GM18861 (cell line): ENCODE results near the gene THSD7A.
"Not testable (repeated sequence)": the region's sequence is repeated elsewhere in the genome, so short reads cannot be mapped to it uniquely, and the experiment has no call there.

Experiments
- ATAC-seq: cut with Tn5 transposase; IDR thresholded peaks from one replicate; pipeline ENCODE4 v1.9.1; 2021; ENCODE audit not compliant: unreplicated experiment

THSD7A gene

DNA sequence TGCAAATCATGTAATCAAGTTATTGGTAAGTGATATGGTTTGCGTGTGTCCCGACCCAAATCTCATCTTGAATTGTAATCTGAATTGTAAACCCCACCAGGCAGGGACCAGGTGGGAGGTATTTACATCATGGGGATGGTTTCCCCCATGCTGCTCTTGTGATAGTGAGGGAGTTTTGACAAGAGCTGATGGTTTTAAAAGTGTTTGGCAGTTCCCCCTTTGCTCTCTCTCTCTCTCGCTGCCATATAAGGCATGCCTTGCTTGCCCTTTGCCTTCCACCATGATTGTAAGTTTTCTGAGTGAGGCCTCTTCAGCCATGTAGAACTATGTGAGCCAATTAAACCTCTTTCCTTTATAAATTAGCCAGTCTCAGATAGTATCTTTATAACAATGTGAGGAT lies 302.6 kb downstream of the THSD7A start:
- no peak for ATAC-seq

DNA sequence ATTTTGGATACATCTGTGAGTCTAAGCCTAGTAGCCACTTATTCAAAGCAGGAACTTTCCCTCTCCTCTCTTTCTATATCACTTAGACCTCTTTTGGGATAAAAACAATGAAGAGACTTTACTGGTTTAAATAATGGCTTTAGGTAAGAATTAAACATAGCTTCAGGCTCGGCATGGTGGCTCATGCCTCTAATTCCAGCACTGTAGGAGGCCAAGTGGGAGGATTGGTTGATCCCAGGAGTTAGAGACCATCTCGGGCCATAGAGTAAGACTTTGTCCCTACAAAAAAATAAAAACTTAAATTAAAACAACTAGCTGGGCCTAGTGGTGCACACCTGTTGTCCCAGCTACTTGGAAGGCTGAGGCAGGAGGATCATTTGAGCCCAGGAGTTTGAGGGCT lies 304.3 kb downstream of the THSD7A start:
- ATAC-seq, result no peak

DNA sequence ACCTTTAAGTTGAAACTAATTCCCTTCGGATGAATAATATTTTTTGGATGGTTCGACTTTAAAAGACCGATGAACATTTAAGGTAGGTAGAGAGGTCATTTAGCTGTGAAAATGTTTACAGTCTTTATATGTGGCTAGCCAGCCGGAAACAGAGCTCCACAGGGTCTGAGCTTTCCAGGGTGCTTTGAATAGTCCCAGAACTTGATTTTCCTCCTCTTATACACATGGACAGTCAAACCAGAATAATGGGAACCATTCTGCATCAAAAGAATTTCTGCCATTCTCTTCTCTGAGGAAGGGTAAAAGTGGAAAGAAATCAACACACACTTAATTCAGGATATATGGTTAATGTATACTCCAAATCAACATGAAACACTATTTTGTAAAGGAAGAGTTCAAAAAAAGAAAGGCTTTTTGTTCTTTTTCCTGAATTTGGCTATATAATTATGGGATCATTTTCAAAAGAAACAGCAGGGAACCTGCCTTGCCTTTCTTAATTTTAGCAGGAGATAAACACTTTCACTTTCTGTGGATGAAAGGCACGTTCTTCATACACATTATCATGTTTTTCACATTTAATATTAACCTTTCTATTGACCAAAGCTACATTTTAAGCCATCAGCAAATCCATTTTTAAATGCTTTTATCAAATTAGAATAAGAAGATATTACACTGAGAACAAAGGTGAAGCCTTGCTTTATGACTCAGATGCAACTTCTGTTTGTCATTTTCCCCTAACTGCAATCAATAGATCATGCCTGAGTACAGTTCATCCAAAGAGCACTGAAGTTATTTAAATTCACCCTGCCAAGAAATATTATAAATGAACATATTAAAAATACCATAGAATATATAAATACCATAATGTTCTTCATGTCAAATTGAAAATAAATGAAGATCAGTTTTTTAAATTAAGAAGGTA lies 307.3 kb downstream of the THSD7A start:
- no peak for ATAC-seq

DNA sequence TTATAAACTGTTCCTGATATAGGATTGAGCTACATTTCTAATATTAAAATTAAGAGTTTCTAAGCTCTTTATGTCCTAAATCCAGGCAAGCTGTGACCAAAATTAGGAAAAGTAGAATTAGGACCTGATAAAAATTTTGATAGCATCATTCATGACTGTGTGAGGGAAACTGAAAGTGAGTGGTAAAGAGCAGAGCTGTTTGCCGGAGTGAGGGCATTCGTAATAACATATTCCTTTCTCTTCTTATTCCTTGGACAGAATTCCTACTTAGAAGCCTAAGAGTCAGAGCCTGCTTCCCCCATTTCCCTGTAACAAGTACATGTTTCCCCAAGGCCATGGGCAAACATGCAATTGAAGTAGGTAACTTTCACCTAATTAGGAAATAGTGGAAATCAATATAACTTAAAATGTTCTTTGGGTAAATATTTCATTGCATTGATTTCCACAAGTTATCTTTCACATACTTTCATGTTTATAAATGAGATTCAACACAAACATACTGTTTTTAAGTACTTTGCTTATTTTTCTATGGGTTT lies 310.0 kb downstream of the THSD7A start:
- not testable (repeated sequence) for ATAC-seq

DNA sequence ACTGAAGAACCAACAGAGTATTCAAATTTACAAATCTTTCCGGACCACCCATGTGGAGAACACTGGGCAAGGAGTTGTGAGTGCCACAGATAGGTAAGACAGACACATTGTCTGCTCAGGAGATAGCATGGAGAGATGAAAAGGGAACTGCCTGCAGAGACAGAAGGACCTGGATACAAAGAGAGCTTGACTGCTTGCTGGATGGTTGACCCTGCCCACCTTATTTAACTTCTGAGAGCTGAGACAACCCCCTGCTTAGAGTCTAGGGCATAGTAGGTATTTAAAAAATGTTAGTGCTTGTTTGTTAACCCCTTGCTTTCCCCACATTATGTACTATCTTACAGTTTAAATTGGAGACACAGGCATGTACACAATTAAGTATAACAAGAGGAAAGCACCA lies 314.1 kb downstream of the THSD7A start:
- no peak for ATAC-seq

DNA sequence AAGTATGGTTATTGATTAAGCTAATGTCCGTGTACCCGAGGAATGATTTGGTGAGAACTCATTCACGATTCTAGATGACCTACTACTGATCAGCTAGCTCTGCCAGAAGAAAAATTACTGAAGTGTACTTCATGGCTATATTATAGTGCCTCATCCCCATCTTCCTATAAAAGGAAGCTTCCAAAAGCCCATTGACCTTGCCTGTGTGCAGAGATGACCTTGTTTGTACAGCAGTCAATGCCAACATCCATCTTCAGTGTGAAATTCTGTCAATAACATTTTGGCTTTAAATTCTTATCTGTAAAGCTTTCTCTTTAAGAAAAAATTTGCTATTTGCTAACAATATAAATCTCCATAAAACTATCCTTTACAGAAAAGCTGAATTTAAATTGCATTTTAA lies 315.7 kb downstream of the THSD7A start:
- no peak for ATAC-seq

DNA sequence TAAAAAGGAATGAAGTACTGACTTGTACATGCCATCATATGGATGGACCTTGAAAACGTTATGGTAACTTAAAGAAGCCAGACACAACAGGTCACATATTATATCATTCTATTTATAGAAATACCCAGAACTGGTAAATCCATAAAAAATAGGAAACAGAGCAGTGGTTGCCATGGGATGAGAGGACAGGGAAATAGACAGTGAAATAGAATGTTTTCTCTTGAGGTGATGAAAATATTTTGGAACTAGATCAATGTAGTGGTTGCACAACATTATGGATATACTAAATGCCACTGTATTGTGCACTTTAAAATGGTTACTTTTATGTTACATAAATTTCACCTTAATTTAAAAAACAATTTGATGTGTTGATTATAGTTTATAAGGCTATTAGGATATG lies 318.5 kb downstream of the THSD7A start:
- no peak for ATAC-seq

DNA sequence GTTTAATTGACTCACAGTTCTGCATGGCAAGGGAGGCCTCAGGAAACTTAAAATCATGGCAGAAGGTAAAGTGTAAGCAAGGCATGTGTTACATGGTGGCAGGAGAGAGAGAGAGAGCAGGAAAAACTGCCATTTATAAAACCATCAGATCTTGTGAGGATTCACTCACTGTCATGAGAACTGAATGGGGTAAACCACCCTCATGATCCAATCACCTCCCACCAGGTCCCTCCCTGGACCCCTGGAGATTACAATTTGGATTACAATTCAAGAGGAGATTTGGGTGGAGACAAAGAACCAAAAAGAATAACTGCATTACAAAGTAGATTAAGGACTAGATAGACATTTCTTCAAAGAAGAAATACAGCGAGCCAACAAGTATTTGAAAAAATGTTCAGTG lies 324.1 kb downstream of the THSD7A start:
- ATAC-seq, result no peak

DNA sequence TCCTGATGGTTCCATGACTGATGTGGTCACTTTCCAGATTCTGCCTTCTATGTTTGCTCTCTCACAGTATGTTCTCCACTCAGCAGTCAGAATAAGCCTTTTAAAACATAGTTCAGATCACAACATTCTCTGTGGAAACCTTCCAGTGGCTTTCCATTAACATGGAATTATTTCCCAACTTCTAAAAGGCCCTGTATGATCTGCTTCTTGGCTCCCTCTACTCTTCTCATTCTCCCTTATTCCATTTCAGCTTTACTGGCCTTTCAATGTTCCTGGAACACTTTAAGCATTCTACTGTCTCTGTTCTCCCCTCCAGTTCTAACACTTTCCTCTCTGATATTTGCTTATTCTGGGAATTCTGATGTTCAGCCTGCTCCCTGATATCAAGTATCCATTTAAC lies 325.6 kb downstream of the THSD7A start:
- ATAC-seq, result no peak

DNA sequence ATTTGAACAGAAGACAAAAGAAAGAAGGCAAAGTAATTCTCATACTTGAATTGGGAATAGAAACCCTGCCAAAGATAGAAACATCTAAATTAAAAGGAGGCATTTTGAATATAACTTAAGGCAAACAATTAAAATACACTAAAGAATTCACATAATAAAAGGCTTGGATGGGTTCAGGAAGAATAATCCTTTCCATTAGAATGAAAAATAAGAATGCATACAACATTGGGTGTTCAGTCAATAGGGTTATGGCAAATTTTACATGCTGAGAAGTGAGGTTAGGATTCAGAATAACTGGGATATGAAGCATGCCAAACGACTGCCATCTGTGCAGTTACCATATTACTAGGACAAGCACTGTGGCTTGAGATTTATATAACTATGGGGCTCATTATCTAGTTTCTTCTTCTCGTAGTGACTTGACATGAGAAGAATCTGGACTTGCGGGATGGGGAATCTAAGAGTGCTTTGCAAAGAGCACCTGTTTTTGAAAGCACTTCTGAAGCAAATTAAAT lies 326.5 kb downstream of the THSD7A start:
- no peak for ATAC-seq

DNA sequence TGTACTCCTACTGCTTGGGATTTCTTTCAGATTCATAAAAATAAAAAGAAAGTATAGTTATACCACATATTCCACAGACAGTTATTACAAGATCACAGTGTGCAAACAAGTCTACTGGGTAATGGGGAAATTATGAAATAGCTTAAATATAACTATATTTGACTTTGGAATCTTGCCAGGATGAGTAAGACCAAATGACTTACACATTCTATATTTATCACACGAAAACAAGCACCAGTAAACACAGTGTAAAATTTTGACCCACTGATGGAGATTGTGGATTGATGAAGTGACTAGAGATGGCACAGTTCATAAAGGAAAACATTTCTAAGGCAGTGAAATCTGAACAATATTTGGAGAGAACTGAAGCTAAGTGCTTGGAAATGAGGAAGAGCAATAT lies 339.7 kb downstream of the THSD7A start:
- ATAC-seq, result no peak

DNA sequence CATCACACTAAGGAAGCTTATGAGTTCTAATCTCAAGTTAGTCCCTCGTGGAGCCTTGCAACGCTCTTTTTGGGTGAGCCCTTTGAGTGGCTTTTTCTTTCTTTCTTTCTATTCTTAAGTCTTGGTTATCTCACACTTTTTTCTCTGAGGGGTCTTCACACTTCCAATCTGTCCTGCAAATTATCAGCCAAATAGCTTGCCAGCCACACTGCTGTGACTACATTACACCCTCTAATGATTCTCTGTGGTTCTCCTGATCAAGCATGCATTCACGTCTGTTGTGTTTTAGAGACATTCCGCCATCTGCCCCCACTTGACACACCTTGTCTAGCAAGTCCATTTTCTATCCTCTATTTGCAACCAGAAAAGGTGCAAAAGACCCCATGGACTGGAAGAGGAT lies 340.2 kb downstream of the THSD7A start:
- ATAC-seq, result no peak

DNA sequence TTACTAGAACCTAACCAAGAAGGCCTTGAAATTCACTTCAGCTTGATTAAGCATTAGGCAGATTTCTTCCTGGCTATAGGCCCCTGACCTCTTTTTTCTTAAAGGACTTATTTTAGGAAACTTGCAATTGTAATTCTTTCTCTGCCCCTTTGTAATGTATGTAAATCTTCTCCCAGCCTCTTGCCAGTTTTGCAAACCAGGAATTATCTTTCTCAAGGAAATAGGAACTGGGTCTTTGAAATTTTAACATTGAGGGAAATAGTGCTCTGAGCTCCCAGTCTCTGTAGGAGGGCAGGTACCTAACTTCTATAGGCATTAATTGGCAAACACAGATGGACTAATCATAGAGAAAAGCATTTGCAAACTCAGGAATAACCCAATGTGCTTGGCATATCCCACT lies 342.7 kb downstream of the THSD7A start:
- no peak for ATAC-seq

DNA sequence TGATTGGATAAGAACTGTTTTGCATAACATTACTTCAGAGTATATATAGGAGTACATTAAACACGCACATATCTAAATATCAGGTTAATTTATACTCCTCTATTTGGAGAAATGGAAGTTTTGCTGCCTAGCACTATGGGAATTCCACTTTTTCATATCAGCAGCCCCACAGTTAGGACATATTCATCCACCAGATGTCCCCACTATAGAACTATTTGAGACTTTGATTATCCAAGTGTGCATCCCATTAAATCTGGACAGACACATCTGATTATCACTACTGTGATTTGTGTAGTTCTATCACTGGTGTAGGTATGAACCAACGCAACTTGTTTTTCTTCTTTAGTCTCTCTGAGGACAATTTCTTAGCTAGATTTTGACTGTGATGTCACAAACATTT lies 345.7 kb downstream of the THSD7A start:
- ATAC-seq, result no peak

DNA sequence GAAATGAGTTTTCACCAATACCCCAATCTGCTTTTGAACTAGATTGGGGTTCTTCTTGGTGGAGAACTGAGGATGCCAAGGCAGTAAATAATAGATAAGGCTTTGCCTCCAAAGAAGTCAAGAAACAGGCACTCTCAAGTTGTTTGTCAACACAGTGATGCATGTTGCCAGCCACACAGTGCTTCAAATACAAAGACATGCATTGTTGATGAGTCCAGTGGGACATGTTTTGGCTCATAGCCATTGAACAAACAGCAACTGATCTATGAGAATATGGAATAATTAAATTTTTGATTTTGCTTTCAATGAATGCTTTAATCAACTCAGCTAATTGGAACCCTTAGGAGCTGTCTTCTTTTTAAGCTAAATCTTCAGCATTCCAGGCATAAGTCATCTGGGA lies 346.4 kb downstream of the THSD7A start:
- no peak for ATAC-seq

DNA sequence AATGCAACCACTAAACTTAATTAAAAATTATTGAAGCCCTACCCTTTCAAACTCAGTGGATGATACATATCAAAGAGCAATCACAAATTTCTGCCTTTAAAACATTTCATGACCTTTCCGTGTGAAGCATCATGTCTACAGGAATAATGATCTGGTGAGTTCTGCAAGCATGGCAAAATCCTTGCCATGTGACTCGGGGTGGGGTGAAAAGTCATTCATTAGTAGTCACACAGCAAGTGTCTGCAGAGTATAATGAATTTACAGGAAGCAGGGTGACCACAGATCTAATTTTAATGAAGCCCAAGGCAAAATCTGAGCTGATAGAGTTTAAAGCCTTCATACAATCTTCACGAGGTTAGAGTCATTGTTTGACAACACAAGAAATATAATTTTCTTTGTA lies 351.9 kb downstream of the THSD7A start:
- no peak for ATAC-seq

DNA sequence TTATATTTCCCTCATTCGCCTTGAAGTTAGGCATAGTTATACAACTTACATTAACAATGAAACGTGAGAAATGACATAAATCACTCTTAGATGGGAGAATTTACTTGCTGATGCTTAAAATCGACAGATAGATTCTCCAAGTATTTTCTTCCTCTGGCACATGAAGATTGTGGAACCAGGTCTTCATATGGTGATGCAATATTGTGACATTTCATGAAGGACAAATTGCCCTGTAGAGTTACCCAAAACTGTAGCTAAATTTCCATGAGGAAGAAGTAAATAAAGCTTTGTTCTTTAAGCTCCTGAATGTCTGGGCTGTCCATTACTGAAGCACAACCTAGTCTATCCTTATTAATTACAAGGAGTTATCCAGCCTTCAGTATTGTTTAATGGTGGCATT lies 353.1 kb downstream of the THSD7A start:
- no peak for ATAC-seq

DNA sequence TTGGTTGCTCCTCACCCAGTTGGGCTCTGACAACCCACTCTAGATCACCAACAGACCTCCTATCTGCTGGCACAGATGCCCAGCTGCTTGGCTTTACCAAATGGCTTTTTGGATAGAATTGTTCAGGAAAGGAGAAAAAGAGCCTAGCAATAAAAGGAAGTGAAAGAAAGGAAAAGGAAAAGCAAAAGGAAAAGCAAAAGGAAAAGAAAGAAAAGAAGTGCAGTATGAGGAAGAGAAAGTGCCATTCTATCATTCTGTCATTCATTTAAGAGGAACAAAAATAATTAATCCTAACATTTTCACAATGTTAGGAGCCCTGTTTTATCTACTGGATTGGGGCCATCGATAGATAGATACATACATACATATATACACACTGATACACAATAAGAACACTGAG lies 353.6 kb downstream of the THSD7A start:
- ATAC-seq, result no peak

DNA sequence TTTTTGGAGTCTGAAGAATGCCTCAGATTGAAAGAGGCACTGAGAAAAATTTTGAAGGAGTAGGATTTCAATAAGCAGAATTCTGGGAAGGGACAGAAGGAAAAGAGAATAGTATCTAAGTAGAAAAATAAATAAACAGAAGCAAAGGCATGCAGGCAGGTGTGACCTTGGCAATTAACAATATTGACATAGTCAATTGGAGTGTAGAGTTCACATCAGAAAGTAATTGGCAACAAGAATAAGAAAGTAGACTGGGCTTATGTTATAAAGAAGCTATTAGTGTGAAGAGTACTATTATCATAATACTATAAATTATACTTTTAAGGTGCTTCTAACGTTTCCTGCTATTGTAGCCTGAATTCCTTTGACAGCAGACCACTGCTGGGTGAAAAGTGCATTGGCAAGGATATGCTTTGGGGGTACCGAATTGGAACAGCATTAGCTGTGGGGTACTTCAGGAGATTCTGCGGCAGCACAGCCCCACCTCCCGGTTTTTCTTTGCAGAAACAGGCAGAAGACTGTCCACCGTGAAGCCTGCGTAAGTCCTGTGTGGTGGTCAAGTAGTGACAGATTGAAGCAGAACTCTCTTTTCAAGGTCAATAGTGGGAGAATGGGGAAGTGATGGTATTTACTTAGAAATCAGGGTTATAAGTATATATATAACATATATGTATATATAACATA lies 357.0 kb downstream of the THSD7A start:
- ATAC-seq, result no peak

DNA sequence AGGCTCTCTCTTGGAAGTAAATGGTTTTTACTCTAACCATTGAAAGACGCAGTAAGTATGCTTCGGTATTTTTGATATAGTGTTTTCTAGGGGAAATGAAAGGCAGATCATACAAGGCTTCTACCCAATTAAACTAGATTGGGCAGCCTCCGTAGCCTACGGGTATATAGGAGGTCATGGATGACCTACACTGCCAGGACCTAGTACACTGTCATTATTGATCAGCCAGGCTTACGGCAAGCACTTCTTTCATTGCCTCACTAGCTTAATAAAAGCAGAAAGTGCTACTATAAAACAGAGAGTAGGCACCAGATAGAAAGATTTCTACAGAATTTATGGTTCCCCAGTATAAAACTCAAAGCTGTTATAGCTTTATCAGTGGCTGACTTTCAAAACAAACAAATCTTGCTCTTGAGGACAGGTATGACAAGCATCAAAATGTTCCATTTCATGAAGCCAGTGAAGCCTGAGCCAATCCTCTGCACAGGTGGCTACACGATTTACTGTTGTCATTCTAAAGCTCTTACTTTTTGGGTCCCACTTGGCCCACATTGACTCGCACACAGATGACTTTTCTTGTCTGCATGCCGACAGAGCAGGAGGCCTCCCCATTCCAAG lies 358.1 kb downstream of the THSD7A start:
- no peak for ATAC-seq

DNA sequence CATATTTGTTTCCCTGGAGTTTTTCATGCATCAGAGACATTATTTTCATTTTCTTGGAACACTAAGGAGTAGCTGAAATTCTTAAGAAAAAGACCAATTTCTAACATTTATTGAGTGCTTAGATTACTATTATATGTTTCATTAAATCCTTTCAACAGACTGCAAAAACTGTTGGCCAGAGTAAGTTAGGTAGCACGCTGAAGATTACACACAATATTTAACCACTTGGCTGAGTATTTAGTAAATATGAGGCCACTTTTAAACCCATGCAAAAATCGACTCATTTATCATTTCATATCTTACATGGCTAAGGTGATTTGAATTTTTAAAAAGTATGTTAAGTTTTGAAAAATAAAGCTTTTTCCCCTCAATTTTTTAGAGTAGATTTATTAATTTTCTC lies 358.8 kb downstream of the THSD7A start:
- ATAC-seq, result no peak

DNA sequence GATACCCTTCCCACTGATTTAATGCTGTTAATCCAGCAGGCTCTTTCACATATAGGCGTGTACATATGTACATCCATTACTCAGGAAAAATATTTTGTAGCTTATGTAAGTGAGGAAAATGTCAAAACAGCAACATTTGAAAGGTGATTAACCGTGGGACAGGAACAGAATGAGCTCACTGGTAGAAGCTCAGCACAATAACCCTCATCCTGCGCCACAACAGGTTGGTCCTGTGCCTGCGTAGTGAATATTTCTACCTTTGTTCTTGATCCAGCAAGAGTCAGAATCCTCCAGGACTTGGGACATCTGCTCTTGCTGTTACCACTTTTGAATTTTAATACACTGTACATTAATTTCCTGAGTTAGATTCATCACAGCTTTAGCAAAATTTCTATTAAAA lies 359.4 kb downstream of the THSD7A start:
- no peak for ATAC-seq
